HG03520 (cell line): ENCODE measurements around the gene ASB1.

Experiments
- ATAC-seq: cut with Tn5 transposase; IDR thresholded peaks from one replicate; pipeline ENCODE4 v1.9.1; 2021; ENCODE audit warnings: mild to moderate bottlenecking, moderate library complexity; ENCODE audit not compliant: unreplicated experiment

Gene ASB1

DNA sequence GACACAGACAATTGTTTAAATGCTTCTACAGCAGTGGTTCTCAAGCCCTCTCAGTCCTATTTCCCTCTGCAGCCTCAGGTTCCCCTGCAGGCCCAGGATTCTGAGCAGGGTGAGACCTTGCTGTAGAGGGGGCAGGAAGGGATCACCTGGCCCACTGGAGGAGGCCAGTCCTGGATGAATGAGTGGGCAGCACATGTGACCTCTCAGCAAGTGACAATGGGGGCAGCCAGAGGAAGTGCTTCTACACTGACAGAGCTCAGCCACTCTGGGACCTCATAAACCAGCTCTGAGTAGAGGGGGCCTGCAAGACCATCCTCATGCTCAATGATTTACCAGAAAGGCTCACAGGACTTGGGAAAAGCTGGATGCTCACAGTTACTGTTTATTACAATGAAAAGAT lies 63.2 kb downstream of the ASB1 start:
- ATAC-seq, result no peak

DNA sequence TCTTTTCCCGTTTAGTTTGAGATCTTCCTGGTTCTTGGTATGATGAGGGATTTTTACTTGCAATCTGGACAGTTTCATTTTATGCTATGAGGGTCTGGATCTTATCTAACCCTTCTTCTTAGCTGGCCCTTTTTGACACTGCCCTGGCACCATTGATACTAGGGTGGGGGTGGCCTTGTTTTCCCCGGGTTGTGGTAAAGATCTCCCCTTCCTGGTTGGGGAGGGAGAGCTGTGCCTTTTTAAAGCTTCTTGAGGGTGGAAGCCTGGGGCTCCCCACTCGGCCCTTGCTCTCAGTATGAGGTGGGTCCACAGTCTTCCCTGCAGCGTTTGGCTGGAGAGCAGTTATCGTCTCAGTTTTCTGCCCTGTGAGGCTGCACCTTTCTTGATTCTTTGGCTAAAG lies 66.1 kb downstream of the ASB1 start:
- ATAC-seq, result no peak

DNA sequence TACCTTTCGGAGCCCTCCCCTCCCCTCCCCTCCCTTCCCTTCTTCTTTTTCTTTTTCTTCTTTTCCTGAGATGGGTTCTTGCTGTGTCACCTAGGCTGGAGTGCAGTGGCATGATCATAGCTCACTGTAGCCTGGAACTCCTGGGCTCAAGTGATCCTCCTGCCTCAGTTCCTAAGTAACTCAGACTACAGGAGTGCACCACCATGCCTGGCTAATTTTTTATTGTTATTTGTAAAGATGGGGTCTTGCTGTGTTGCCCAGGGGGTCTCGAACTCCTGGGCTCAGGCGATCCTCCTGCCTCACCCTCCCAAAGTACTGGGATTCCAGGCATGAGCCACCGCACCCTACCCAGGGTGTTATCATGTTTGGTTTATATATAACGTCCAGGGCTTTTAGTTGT lies 66.7 kb downstream of the ASB1 start:
- no peak for ATAC-seq

DNA sequence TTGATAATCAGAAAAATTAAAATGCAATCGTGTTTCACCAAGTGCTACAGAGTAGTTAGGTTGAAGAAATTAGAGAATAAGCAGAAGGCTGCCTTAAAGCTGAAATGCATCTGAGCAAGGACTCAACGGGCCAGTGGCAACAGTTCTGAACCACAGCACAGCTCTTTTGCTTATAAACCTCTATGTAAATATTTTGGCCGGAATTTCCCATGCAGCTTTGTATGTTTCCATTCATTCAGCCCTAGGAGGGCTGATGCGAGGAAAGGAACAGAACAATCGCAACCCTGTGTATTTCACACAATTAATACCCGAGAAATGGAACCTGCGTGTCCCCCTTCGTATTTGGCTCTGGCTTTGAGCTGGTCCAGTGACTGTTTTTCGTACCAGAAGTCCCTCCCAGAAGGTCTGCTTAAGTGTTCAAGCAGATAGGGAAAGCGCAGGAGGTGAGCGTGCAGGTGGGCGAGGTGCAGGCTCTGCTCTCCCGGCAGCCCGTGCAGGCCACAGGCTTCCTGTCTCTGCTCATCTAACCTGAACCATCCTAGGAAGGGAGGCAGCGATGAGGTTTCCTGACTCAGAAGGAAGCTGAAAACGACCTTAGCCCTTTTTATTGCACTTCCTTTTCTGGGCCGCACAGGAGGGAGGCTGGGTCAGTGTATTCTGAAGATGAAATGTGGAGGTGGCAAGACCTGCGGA lies 67.3 kb downstream of the ASB1 start:
- ATAC-seq, result peak; percentile 40

DNA sequence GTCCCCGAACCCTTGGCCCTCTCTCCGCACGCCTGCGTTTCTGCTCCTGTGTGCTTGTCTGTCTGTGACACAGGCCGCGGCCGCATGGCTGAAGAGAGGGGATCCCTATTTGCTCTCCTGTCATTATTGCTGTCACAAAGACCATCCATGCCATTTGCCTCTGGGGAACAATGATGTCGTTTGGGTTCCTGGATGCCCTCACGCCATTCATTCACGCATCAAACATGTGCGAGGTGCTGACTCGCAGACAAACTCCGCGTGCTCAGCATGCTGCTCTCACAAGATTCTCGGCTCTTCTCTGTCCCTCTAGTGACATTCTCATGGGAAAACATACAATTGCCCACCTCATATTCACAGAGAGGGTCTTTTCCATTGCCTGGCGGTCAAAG lies 67.8 kb downstream of the ASB1 start:
- no peak for ATAC-seq

DNA sequence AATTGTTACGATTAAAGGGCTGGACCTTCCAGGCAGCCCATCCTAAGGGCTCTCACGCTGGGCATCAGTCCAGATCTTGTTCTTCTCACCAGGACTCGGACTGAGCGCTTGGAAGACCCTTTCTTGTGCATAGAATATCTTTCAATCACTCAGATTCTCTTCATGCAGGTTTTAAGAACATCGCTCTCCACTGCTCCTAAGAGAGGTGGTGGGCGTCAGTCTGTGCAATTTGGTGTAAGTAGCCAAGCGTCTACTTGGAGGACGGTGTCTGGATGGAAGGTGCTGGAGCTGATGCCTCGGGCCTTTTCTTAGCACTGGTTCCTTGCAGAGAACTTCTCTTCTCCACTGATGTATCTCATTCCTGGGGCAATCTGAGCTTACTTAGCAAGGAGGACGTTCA lies 68.7 kb downstream of the ASB1 start:
- no peak for ATAC-seq

DNA sequence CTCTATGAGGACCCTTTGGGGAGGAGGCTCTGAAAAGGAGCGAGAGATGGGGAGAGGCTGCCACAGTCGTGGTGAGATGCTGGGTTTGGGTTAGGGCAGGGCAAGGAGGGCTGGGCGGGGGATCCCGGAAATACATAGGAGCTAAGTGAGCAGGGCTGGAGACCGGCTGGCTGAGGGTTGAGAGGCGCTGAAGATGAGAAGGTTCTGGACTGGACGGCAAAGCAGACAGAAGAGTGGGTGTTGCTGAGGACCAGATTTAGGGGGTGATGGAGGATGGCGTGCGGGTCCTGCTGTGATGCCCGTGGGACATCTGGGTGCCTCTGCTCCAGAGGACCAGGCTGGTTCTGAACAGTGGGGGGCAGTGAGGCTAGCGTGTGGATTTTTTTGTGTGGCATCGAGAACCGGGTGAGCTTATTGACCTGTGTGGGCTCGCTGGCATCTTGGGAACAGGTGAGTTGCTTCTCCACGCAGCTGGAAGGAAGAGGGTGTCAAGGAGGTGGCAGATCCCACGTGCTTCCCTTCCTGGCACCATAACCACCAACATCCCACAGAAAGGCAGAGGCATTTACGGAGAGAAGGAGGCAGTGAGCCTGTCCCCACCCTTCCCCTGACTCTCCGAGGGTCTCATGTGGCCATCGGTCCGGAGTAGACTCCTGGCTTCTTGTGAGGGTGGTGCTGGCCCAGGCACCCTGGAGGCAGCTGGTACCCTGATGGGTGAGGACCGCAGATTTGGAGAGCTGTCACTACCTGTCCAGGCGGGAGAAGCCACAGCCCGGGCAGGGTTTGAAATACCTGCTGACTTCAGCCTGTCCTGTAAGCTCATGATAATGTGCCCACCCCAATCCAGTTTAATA lies 70.3 kb downstream of the ASB1 start:
- no peak for ATAC-seq

DNA sequence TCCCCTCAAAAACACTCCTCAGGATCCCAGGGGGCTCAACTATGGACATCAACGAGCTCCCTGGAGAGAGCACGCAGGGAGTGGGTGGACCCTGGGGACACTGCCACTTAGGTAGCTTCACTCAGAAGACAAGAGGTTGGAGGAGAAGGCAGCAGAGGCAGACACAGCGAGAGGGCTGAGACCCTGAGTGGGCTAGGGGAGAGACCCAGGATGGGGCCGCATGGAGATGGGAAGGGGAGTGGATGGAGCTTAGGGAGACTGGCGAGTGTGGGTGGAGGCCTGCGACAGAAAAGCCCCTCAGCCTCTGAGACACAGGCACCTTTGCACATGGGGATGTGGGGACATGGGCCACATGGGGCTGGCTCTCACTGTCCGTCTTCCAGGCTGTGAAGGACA lies 70.9 kb downstream of the ASB1 start:
- no peak for ATAC-seq

DNA sequence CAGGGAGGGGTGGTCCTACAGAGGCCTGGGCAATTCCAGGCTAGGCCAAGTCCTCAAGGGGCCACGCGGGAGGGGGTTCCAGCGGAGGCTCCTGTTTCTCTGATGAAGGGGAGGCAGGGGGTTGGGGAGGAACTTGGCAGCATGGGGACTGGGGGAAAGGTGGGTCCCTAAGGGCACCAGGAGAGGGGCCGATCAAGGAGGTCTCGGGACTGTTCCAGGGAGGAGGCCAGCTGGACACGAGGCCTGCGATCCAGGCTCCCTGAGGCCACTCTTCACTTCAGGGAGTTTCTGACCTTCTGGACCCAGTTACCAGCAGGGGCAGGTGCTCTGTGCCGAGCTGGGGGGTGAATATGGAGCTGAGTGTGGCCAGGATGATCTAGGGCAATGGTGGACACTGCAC lies 71.5 kb downstream of the ASB1 start:
- no peak for ATAC-seq

DNA sequence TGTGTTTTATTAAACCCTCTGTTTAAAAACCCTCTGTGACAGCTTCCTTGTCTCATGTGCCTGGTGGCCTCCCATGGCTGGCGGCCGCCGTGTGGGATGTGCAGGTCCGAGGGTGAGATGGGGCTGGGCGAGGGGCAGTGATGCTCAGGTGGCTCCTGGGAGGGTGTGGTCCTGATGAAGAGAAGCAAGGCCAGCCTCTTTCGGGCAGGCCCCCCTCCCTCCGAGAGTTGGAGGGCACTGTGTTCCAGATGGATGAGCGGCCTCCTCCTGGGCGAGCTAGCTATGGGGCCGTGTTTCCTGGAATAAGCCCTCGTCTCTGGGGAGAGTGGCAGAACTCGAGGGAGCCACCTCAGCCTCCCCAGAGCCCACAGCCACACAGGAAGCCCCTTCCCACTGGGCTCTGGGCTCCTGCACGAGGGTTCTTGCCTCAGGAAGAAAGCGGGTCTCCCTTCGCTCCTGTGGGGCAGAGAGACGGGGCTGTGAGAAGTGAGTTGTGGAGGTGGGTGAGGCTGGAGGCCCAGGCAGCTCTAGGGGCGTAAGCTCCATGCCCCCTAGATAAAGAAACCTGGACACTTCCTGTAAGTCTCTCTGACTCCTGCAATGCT lies 72.1 kb downstream of the ASB1 start:
- no peak for ATAC-seq

DNA sequence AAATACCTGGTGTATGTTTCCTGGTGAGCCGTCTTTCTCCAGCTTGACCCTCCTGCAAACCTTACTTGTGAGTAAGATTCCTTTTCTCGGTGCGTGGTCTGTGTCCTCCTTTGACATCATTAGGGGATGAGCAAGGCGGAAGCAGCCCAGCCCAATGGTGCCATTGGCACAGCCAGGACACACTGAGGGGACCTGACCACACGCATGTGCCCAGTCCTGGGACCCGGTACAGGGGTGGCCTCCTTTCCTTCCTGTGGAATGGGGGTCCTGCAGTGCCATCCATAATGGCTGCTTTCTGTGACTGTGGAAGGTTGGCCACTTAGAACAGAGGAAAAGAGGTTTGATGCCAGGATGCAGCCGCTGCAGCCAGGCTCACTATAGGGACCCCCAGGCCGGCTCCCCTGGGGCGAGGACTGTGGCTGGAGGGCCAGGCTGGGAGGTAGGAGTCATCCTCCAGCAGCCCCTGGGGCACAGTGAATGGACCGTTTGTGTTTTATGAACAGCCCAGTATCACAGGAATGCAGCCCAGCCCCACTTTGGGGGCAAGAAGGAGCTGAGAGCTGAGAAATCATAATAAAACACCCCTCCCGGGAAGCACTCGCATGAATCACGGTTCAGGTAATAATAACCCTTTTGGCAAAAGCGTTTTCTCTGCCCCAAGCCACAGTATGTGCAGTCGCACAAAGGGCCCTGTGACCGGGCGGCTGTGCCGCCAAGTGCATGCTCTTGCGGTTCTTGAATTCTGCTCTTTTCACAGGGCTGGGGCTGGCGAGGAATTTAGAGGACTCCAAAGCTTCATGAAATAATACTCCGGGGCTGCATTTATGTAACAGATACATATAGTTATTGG lies 73.2 kb downstream of the ASB1 start:
- ATAC-seq, result no peak

DNA sequence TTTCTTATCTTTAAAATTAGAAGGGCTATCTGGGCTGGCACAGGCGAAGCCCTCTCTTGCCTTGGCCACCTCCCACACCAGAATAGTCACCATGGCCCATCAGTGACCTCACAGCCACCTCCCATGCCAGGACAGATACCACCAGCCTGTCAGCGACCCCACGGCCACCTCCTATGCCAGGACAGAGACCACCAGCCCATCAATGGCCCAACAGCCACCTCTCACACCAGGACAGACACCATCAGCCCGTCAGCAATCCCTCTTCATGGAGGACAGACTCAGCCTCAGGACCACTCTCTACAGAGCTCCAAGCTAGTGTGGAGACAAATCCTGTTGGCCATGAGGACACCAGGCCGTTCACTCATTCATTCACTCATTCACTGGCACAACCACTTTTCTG lies 74.6 kb downstream of the ASB1 start:
- no peak for ATAC-seq
